ENCODE measurements around the gene BRD4.
A peak's percentile ranks its signal among the peaks of the same experiment; 100 is the strongest.

BRD4 gene

GRCh38 chr19:15256708-15257331 lies 75.5 kb downstream of the BRD4 start:
- no peak overlapping the region for H3K4me3 ChIP-seq (ENCODE audit: low read length)
- TF ChIP-seq CTCF (IDR thresholded peaks at IDR 0.05; ENCODE audit: insufficient read depth, low read depth, low read length, missing control alignments), result no peak
- no peak for DNase-seq (ENCODE audit: low read depth)

- no peak for TF ChIP-seq CTCF (IDR thresholded peaks at IDR 0.05; ENCODE audit: insufficient read depth, low read depth, low read length, missing control alignments)
- no peak for DNase-seq (ENCODE audit: low read depth)
- no peak overlapping the region for H3K4me3 ChIP-seq (ENCODE audit: low read length)
Measured at GRCh38 chr19:15255359-15255990, 76.9 kb downstream of the BRD4 start.

GRCh38 chr19:15254547-15254946 lies 77.8 kb downstream of the BRD4 start:
- no peak for TF ChIP-seq CTCF (IDR thresholded peaks at IDR 0.05; ENCODE audit: insufficient read depth, low read depth, low read length, missing control alignments)
- no peak for DNase-seq (ENCODE audit: low read depth)
- H3K4me3 ChIP-seq (ENCODE audit: low read length), result no peak overlapping the region

- DNase-seq (ENCODE audit: low read depth), result no peak
- H3K4me3 ChIP-seq (ENCODE audit: low read length), result no peak overlapping the region
- no peak for TF ChIP-seq CTCF (IDR thresholded peaks at IDR 0.05; ENCODE audit: insufficient read depth, low read depth, low read length, missing control alignments)
Measured at GRCh38 chr19:15253513-15253912, 78.8 kb downstream of the BRD4 start.

- no peak for TF ChIP-seq CTCF (IDR thresholded peaks at IDR 0.05; ENCODE audit: insufficient read depth, low read depth, low read length, missing control alignments)
- DNase-seq (ENCODE audit: low read depth), result no peak
Measured at GRCh38 chr19:15253061-15253460, 79.3 kb downstream of the BRD4 start.

GRCh38 chr19:15252398-15253018 lies 79.8 kb downstream of the BRD4 start:
- peak; percentile 58 for TF ChIP-seq CTCF (IDR thresholded peaks at IDR 0.05; ENCODE audit: insufficient read depth, low read depth, low read length, missing control alignments)
- DNase-seq (ENCODE audit: low read depth), result peak; percentile 42
- no peak overlapping the region for H3K4me3 ChIP-seq (ENCODE audit: low read length)

More at GRCh38 chr19:15253061-15253460, 79.3 kb downstream of the BRD4 start:
- no peak overlapping the region for H3K4me3 ChIP-seq (ENCODE audit: low read length)

All from epithelial cell of esophagus (primary cell).